Right lobe of liver (tissue), 4 donors: ENCODE measurements around the gene RNF152.

ENCODE experiments used
- CTCF ChIP-seq, 4 donors: fragments of 200-600 bp in 3 of 4; fragments of 450-650 bp in 1 of 4; IDR thresholded peaks; one replicate each; pipeline versions ENCODE4 v1.5.1 to v1.8.0; 2016 to 2022; ENCODE audit warnings: antibody characterized with exemption in 4 of 4, mild to moderate bottlenecking in 2 of 4
- POLR2A ChIP-seq: fragments of 450-650 bp; IDR thresholded peaks from one replicate; pipeline ENCODE4 v1.6.1; 2017; ENCODE audit warnings: antibody characterized with exemption, mild to moderate bottlenecking
- donor health status: DM: no; HTN: no; CAD: no.
- donor health status: DM: no; HTN: no; CAD: no.
- donor health status: DM: no; HTN: yes; CAD: no.

DNA sequence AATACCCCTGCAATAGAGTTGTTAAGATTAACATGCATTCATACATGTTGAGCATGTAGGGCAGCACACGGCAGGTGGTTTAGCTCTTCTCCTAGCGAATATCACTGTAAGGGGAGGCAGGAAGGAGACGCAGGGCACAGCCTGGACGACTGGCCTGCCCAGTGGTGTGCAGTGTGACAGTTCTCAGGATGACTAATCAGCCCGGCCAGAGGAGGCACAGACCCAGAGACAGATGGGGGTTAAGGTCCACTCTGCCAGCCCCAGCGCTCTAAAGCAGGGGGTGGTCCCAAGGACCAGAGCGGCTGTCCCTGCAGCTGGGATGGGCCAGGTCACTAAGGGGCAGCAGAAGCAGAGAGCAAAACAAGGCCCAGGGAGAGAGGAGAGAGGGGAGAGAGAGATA, 63.7 kb downstream of the RNF152 start:
- TF ChIP-seq CTCF (IDR thresholded peaks at IDR 0.05), result no peak
- no peak for TF ChIP-seq POLR2A
